Inflammatory macrophage treated with lipopolysaccharide for 4 hours (primary cell): ENCODE data around the gene MYH7.
"Not testable (repeated sequence)": the region's sequence is repeated elsewhere in the genome, so short reads cannot be mapped to it uniquely, and the experiment has no call there.

ENCODE experiments used
- DNase-seq: peaks from one replicate; pipeline ENCODE4 v3.0.0-alpha.2; 2020

Gene MYH7

DNA sequence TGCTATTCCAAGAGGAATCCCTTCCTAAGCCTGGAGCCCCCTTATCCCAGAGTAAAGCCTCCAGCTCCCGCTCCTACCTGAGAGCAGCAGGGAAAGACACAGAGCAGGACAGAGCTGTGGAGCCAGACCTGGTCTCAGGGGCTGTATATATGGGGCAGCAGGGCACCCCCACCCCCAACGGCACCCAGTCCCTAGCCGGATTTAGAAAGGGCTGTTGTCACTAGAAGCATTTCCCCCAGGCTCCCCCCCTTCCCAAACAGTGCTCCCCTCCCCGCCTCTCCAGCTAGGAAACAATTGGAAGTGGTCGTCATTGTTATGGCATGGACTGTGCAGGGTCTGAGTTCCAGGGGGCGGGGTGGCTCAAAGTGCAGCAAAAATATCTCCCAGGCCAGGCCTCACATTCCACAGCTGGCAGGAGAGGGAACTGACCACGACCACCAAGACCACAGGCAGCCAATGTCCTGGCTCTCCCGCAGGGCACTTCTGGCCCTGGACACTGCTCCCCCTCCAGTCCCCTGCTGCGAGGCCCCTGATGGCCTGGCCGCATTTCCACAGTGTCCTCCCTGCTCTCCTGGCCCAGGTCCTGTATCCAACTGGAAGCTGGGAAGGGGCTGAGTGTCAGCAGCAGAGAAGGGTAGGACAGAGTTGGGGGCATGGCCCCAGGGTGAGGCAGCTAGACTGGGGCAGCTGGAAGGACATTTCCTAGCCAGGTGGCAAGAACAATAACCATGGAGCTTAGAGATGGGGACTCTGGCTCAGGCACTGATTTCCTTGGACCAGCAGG is at the start of gene MYH7:
MYH7 (minus strand) TSS at position 118 of the 784 bp plus-strand sequence. CDS start 1,928 bp downstream, outside the sequence.
- DNase-seq: no peak

DNA sequence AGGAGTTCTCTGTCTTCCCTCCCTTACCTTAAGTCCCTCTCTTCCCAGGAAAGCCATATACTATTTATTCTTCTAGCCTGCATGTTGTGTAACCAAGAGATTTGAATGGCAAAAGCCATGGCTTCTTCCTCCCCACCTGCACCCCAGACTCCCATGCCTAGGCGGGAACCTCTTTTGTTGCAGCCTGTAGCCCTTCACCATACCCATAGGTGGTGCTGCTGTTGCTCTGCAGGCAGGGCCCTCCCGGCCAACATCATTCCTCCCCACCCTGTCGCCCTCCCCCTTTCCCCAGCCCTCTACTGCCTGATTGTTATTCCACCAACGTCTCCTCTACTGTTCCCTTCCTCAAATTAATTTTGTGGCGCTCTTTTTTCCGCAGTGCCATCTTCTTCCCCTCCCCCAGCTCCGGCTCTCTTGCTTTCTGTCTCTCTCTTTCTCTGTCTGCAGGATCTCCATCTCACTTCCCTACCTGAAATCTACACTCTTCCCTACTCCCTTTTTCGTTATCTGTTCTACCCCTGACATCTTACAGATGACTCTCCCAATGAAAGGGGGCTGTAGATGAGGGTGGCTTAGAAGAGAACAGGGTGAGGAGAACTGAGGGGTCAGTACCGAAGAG is 47.9 kb upstream of the MYH7 start:
- DNase-seq: no peak

DNA sequence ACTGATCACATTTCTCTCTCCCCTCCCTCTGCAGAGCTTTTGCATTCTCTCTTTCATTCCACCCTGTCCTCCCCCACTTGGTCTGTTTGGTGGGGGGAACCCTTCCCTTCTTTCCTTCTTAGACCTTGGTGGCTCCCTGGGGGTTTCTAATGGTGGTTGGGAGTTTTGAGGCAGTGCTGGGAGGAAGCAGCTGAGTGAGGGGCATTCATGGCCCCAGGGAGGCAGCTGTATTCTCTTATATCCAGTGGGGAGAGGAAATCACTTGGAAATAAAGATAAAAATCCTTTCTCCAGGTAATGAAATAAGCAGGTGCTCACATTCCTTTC is 47.3 kb upstream of the MYH7 start:
- DNase-seq: no peak

DNA sequence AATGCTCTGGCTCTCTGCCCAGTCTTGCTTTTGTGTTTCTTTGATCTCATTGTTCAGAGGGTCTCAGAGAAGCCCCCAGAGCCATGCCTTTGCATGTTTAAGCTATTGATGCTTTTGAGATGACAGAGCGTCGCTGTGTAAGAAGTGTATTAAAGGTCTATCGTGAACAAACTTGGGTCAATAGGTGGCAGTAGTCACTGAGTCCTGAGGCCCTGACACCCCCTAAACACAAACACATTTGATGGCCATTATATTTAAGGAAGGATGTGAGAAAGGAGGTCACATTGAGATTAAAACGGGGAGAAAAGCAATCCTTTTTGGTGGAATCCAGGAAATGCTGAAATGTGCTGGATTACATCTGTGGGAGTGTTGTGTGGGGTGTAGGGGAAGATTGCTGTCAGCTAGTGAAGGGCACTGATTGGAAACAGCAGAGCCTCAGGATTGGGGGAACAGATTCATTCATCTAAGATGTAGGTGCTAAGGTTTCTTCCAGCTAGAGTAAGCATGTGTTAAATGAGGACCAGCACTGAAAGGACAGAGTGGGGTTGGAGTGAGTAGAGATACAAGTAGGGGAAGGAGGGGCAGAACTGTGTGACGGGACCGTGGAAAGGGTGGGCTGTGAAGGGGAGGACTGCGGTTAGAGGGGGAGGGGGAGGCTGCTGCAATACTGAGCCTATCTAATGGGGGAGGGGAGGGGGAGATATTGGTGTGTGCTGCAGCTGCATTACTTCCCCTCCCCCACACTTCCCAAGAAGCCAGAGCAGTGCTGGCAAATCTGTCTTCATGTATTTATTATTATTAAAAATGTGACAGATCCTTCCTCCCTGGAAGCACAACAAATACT is 46.7 kb upstream of the MYH7 start:
- no peak for DNase-seq

DNA sequence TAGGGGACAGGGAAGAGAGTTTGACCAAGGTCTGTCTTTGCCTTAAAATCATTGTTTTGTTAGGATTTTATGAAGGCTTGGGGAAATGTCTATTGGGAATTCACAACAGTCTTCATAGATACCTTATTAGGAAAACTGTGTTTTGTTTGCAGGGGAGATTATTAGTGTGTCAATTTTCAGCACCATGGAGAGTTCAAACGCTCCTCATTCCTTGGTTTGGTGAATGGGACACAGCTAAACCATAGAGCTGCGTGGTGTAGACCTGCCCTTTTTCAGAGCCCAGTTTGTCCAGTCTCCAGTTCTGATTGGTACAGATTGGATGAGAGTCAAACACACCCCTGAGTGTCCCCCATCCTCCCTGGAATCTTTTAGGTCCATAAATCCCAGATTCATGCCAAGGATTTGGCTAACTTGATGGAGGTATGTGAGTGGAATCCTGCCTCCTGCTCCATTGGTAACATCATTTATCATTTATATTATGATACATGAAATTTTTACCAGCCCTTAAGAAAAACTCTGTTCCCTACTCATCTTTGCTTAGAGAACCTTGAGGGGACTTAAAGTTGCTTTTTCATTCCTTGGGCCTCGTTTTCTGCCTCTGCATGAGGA is 46.0 kb upstream of the MYH7 start:
- no peak for DNase-seq

DNA sequence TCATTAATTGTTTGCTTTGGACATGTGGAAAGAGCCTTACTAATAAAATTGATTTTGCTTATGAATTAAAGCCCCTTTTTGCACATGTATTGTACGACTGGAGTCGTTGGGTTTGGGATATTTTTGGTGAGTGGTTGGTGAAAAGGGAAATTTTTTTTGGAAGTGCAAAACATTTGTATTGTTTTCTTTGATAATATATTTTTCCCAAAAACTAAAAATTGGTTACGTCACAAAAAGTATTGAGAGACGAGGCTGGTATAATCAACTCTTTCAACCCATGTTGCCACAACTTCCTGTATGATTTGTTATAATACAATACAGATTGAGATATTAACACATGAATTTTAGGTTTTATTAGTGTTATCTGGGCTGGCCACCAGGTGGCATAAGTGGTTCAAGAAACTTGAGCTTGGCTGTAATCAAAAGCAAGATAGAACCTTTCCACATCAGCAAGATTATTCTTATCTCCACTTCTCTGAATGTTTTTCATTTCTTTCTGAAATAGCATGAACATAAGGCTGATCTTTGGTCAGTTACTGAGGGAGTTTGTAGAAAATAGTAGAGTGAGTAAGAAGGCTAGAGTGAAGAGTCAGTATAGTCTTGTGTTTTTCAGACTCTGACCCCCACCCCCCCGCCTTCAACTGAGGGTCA is 42.8 kb upstream of the MYH7 start:
- DNase-seq: peak; percentile 68

DNA sequence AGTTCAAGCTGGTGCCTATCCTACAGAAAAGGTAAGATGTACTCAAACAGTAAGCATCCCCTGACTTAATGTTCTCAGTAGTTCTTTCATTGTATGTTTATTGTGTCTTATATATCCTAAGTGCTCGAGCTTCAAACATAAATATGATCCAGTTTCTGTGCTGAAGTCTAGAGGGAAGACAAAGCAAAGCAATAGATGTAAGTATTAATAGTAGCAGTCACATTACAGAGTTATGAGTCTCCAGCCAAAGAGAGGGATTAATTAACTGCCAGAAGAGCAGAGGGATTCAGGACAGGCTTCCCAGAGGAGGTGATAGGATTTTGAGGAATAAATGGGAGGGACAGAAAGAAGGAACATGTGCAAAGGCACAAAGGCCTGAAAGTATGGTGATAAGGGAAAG is 35.5 kb upstream of the MYH7 start:
- no peak for DNase-seq

DNA sequence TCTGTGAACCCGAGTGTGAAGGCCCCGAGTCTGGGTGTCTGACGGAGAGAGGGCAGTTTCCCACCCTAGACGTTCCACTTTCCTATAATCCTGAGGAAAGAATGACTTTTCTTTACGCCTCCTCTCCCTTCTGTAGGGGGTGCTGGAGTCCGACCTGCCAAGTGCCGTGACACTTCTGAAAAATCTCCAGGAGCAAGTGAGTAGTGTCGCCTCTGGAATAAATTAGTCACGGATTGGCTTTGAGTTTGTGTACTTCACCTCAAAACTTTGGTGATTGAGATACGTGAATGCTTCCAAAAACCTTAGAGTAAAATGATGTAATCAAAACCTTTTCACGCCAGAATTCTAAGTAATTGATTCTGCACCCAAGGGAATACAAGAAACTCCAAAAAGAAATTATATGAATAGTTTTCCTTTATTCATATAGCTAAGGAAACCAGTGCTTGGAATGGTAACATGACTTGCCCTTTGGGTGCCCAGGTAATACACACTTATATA is 34.5 kb upstream of the MYH7 start:
- DNase-seq: no peak

DNA sequence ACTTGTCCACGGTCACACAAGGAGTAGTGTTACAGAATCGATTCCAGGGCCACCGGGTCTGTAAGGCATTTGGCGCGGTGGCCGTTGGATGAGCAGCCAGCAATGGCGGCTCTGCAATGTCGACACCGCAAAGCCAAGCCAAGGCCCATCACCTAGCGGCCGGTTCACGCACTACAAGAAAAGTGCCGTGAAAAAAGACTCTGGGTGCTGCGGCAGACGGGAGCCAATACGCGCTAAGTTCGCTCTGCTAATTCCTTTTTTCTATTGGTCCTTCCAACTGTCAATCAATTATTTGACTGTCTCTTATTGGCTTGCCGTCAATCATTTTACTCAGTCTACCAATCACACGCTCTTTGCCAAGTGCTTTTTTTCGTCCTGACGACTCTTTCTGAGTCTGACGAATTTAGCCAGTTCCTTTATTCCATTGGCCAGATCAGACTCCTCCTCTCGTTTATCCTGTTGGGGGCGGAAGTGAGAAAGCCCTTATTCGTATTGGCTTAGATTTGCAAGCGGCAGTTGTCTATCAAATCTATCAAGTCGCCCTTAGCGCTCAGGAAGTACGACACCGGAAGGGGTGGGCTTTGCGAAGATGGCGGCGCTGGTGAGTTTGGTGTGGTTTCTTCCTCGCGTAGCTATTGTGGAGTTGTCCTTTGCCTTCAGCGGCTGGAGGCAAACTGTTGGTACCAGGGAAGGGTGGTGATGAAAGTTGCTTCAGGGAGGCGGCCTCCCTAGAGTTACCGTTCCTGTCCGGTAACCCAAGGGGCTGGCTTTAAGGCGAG is 33.9 kb upstream of the MYH7 start, which contains the start of gene NGDN:
NGDN (plus strand) TSS at position 577 of the 779 bp plus-strand sequence; CDS start at position 590, 13 bp downstream.
- DNase-seq: peak; percentile 100

DNA sequence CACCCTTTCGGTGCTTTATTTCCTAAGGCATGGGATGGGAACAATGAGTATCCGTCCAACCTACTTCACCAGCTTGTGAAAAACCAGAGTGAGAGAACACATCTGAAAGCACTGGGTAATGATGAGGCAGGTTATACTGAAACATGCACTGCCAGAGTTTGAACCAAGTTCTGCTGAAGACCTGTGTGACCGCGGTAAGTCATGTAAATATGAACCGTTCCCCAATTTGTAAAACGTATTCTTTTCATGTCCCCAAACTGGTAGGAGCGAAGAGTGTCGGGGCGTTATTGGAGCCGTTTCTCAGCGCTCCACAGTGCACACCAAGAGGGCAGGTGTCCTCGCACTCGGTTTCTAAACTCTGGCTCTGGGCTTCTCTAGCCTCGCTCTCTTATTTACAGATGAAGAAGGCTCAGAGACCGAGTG is 33.3 kb upstream of the MYH7 start:
- no peak for DNase-seq

DNA sequence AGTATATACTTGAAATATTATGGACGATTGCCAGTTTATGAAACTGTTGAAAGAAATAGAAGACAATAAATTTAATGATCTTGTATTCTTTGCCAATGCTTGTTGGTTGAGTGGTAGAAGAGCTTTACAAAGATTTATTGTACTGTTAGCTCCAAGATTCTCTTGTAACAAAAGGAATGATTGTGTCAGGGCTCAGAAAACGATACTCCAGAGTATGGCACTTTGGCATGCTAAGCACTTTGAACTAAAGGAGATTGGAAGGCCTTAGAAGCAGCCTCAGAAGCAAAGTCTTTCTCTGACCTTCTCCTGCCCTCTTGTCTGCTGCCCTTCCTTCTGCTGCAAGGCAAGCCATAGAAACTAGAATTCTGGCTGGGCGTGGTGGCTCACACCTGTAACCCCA is 29.8 kb upstream of the MYH7 start:
- no peak for DNase-seq

DNA sequence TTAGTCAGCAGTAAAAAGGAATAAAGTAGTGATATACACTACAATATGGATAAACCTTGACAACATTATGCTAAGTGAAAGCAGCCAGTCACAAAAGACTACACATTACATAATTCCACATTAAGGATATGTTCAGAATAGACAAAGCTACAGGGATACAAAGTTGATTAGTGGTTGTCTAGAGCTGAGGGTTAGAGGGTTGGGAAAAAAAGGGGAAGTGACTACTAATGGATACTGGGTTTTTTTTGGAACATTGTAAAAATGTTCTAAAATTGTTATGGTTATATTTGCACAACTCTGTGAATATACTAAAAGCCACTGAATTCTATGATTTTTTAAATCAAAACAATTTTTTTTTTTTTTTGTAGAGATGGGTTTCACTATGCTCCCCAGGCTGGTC is 29.2 kb upstream of the MYH7 start:
- no peak for DNase-seq

DNA sequence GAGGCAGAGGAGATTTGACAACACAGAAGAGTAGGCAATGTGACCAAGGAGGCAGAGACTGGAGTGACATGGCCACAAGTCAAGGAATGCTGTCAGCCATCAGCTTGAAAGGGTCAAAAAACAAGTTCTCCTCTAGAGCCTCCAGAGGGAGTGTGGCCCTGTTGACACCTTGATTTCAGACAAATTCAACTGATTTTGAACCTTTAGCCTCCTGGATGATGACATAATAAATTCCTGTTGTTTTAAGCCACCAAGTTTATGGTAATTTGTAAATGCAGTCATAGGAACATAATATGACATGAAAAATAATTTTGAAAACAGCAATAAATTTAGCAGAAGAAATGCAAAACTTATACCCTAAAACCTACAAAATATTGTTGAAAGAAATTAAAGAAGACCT is 25.5 kb upstream of the MYH7 start:
- no peak for DNase-seq

DNA sequence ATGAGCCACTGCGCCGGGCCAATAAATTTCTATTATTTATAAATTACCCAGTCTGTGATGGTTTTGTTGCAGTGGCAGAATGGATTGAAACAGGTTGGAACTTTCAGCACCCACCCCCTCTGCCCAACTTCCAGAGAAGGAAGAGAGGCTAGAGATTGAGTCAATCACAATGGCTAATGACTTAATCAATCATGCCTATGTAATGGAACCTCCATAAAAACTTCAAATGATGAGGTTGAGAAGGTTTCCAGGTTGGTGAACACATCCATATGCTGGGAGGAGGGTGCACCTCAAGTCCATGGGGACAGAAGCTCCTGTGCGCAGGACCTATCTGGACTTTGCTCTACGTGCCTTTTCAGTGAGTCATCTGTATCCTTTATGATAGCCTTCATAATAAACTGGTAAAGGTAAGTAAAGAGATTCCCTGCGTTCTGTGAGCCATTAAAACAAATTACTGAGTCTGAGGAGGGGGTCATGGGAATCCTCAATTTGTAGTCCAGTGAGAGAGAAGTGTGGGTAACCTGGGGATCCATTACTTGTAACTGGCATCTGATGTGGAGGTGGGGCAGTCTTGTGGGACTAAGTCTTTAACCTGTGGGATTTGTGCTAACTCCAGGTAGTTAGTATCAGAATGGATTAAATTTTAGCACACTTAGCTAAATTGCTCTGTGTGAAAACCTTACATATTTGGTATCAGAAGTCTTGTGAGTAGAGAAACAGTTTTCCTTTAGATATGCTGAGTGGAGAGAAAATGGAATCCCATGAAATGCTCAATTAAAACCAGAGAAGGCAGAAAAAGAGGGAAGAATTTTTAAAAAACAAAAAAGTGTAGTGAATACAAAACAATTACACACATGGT is 22.4 kb upstream of the MYH7 start:
- no peak for DNase-seq

DNA sequence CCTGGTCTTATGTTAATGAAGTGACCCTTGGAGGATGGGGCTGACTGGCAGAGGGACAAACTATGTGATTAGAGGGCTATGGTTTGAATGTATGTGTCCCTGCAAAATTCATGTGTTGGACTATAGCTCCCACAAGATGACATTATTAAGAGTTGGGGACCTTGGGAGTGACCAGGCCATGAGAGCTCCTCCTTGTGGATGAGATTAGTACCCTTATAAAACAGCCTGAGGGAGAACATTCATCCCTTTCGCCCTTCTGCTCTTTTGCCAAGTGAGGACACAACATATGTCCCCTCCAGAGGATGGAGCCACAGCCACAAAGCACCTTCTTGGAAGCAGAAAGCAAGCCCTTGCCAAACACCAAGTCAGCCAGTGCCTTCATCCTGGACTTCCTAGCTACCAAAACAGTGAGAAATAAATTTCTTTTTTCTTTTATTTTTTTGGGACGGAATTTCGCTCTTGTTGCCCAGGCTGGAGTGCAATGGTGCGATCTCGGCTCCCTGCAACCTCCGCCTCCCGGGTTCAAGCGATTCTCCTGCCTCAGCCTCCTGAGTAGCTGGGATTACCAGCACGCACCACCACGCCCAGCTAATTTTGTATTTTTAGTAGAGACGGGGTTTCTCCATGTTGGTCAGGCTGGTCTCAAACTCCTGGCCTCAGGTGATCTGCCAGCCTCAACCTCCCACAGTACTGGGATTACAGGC is 21.6 kb upstream of the MYH7 start:
- DNase-seq: not testable (repeated sequence)

DNA sequence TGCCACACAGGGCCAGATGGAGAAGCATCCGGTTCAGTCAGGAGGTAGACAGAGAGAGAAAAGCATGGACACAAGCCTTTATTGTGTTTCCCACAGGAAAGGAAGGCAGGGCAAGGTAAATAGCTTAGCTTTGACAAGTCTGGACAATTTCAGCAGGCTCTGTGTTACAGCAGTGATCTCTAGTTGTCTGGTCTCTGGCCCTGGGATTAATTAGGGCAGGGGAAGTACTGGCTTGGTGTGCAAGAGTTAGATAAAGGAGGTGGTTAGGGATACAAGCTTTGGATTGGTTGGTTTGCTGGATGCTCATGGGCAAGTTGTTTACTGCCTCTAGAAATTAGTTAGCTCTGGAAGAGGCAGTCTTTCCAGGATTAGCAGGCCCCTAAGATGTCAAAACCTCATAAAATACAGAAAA is 19.0 kb upstream of the MYH7 start:
- no peak for DNase-seq

DNA sequence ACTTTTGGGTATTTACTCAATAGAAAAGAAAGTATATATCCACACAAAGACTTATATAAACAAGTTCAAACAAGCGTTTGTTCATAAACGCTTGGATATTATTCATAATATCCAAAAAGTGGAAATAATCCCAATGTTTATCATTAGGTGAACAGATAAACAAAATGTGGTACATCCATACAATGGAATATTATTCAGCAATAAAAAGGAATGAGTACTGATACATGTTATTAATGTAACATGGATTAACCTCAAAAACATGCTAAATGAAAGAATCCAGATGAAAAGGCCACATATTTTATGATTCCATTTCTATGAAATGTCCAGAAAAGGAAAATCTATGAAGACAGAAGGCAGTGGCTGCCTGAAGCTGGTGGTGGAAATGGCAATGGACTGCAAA is 16.8 kb upstream of the MYH7 start:
- no peak for DNase-seq

DNA sequence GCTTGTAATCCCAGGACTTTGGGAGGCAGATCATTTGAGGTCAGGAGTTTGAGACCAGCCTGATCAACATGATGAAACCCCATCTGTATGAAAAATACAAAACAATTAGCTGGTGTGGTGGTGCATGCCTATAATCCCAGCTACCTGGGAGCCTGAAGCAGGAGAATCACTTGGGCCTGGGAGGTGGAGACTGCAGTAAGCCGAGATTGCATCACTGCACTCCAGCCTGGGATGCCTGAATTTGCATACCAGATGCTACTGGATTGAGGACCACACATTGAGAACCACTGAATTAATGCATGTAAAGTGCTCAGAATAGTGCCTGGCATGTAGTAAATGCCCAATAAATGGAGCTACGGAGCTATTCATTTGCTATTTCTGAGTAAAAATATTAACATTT is 14.9 kb upstream of the MYH7 start:
- no peak for DNase-seq

DNA sequence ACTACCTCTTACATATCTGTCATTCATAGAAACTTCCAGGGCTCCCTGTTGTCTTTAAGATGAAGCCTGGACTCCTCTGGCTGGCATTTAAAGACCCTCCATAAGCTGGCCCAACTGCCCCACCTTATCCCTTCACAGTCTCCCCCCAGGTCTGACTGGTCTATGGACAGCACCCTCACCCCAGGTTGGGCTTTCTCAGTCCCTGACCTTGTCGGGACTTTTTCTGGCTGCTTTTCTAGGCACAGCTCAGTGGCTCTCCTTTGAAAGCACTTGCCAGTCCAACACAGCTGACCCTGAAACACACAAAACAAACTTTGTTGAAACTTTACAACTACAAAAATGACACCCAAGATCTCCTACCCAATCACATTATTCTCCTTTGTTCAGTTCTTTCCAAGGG is 13.9 kb upstream of the MYH7 start:
- DNase-seq: no peak
